GM19035 (cell line): ENCODE data around the gene SYT11.
"Not testable (repeated sequence)": the region's sequence is repeated elsewhere in the genome, so short reads cannot be mapped to it uniquely, and the experiment has no call there.

Experiments used
- ATAC-seq: cut with Tn5 transposase; IDR thresholded peaks from one replicate; pipeline ENCODE4 v1.9.1; 2021; ENCODE audit not compliant: unreplicated experiment

SYT11 gene, protein sequence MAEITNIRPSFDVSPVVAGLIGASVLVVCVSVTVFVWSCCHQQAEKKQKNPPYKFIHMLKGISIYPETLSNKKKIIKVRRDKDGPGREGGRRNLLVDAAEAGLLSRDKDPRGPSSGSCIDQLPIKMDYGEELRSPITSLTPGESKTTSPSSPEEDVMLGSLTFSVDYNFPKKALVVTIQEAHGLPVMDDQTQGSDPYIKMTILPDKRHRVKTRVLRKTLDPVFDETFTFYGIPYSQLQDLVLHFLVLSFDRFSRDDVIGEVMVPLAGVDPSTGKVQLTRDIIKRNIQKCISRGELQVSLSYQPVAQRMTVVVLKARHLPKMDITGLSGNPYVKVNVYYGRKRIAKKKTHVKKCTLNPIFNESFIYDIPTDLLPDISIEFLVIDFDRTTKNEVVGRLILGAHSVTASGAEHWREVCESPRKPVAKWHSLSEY

DNA sequence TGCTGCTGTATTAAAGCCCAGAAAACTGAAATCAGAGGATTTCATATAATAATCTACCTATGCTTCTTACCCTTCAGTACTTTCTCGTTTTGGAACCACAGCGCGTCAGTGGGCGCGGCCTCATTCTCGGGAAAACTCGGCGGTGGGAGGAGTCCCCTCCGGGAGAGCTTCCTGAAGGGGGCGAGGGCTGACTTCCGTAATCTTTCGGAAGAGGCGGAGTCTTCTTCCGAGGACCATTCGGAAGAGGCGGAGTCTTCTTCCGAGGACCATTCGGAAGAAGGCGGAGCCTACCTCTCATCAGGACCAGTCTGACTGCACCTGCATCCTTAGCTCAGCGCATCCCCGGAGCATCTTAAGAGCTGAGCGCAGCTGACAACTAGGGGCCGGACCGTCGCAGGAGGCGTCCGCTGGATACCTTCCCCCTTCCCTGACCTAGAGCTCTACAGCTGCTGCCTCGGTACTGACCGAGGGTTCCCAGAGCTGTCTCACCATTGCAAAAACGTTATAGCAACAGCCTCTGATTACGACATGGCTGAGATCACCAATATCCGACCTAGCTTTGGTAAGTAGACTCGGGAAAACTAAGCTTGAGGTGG lies at the start of gene SYT11:
SYT11 (plus strand) TSS at position 334 of the 596 bp plus-strand sequence; CDS start at position 529, 195 bp downstream.
- peak; percentile 60 for ATAC-seq

DNA sequence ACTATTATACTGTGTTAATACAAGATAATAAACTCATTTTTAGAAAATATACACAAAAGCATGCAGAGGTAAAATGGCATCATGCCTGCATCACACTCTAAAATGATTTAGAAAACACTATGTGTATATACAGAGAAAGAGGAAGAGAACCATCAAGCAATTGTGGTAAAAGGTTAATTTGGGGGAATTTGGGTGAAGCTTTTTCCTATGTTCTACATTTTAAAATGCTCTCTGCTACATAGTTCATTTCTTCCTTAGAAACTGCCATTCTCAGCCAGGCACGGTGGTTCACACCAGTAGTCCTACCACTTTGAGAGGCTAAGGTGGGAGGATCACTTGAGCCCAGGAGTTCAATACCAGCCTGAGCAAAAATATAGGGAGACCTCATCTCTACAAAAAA lies 46.5 kb upstream of the SYT11 start:
- ATAC-seq = no peak

DNA sequence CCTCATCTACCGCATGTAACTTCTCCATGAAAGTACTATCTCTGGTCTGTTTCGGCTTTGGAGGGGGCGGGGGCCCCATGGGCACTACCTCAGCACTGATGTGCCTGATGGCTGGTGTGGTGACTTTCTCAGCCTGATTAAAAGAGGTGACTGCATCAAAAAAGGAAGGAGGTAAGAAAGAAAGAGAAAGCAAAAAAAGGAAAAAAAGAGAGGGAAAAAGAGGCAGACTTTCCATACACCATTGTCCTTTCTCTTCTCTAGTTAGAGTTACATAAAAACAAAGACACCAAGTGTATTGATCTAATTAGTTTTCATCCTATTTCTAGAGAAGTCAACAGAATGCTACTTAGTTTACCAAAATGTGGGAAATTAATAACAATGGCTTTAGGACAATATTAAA lies 45.7 kb upstream of the SYT11 start:
- ATAC-seq = no peak

GRCh38 chr1:155816351-155816750 lies 43.0 kb upstream of the SYT11 start:
- ATAC-seq = no peak

DNA sequence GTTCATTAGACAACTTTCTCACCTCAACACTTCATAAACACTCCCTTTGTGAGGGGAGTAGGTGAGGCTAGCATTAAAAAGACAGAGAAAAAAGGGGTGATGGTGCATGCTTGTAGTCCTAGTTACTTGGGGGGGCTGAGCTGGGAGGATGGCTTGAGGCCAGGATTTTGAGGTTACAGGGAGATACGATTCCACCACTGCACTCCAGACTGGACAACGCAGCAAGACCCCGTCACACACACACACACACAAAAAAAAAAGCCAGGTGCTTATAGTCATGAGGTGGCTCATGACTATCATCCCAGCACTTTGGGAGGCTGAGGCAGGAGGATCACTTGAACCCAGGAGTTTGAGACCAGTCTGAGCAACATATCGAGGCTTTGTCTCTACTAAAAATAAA lies 31.9 kb upstream of the SYT11 start:
- no peak for ATAC-seq

- no peak for ATAC-seq
Measured at GRCh38 chr1:155831279-155831976, 27.9 kb upstream of the SYT11 start.

DNA sequence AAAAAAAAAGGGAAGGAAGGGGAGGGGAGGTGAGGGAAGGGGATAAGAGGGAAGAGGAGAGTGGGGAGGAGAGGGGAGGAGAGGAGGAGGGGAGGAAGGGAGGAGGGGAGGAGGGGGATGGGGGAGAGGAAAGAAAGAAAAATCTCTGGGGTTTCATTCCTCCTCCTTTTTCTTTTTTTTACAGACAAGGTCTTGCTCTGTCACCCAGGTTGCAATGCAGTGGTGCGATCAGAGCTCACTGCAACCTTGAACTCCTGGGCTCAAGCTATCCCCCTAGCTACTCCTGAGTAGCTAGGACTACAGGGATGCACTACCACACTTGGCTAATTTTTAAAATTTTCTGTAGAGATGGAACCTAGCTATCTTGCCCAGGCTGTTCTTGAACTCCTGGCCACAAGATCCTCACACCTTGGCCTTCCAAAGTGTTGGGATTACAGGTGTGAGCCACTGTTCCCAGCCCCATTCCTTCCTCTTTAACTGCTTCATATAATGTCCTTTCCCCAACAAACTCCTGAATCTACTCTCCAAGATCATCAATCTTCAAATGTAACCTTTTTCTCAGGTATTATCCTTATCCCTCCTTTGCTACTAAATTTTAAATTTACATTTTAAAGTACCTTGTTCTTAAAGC lies 25.6 kb upstream of the SYT11 start:
- no peak for ATAC-seq

DNA sequence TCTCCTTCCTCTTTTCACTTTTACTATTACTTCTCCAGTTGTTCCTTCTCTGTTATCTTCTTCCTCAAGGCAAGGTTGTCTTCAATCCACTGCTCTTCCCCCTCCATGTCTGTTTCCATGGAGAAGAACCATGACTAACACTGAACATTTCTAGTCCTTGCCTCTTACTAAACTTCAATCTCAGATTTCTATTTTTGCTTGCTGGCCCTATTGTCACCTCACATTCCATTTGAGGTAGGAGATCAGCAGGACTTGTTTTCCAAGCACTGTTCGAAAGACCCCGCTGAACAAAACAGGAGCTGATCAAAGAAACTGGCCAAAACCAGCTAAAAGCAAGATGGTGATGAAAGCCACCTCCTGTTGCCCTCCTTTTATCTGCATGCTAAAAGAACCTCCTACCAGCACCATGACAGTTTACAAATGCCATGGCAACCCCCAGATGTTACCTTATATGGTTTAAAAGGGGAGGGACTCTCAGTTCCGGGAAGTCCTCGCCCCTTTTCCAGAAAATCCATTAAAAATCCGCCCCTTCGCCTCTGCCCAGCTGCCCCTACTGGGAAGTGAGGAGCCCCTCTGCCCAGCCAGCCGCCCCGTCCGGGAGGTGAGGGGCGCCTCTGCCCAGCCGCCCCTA lies 25.0 kb upstream of the SYT11 start:
- no peak for ATAC-seq

- not testable (repeated sequence) for ATAC-seq
Measured at GRCh38 chr1:155834927-155835399, 24.4 kb upstream of the SYT11 start.

GRCh38 chr1:155835548-155835947 lies 23.8 kb upstream of the SYT11 start:
- no peak for ATAC-seq

DNA sequence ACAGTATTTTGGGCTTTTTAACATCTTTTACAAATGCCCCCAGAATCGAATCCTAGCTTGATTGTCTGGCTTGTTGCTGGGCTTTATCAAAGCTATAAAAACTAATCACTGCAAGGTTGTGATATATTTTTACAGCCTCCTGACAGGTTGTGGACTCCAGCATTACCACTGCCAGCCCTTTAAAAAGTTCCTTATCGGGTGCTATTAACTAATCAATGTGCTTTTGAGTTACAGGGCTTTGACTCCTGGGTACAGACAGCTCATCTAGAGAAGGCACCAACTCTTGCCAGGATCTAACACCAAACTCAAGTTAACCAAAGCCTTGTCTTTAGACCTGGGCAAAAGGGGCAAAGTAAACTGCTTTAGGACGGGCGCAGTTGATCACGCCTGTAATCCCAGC lies 19.0 kb upstream of the SYT11 start:
- no peak for ATAC-seq

DNA sequence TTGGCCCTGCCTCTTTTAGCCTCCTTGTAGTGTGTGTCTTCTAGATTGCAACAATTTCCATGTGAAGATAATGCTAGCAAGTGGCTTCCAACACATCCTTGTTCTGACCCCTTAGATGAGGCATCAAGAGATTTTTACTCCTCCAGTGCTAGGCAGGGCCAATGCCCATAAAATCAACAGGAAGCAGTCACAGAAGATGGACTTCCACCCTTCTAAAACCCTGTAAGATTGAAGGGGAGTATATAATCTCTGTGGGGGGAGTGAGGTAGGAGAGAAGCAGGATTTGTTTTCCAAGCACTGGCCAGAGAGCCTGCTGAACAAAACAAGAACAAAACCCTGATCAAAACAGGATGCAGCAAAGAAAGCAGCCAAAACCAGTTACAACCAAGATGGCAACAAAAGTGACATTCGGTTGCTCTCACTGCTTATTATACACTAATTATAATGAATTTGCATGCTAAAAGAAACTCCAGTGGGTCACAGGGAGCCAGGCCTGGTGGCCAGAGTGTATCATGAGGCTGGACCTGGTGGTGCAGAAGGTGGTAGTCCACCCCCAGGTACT lies 14.4 kb upstream of the SYT11 start:
- no peak for ATAC-seq

DNA sequence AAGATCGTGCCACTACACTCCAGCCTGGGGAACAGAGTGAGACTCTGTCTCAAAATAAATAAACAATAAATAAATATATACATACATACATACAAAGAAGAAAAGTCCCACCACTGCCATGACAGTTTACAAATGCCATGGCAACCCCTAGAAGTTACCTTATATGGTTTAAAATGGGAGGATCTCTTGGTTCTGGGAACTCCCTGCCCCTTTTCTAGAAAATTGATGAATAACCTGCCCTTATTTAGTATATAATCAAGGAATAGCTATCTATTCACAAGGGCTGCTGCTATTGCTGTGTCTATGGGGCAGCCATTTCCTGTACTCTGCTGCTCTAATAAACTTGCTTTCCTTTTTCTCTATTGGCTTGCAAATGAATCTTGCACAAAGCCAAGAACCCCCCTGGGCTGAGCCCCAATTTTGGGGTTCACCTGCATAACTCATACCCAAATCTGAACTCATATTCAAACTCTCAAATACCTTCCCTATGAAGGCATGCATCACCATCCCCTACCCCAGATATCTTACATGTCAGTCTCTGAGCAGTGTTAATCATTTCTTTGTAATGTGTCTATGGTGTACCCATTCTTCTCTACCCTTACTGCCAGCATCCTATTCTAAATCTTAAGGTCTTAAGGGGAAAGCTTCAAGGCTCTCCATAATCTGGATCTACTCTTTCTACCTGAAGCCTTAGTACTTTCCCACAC lies 11.4 kb upstream of the SYT11 start:
- ATAC-seq = no peak

DNA sequence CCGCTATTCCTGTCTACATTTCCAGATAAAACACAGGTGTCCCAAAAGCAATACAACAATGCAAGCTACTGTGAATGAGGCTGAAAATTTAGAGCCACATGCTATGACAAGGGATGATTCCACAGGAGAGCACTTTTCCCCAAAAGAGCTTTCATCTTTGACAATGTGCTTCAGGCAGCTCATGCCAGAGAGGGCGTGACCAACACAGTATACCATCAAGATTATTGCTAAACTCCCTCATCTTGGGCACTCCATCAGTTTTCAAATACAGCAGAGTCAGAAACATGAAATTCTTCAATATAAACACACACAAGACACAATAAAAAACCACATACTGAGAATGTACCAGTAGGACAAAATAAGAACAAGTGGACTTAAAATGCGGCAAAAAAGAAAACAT lies 9.0 kb upstream of the SYT11 start:
- ATAC-seq = no peak

GRCh38 chr1:155856257-155856974 lies 3.0 kb upstream of the SYT11 start:
- no peak for ATAC-seq

- ATAC-seq = peak; percentile 60
Measured at GRCh38 chr1:155856975-155857930, 2.1 kb upstream of the SYT11 start, which contains the start of gene GON4L. TSS of gene GON4L (minus strand) at chr1:155857214. CDS start at chr1:155853780, 3,434 bp downstream.

DNA sequence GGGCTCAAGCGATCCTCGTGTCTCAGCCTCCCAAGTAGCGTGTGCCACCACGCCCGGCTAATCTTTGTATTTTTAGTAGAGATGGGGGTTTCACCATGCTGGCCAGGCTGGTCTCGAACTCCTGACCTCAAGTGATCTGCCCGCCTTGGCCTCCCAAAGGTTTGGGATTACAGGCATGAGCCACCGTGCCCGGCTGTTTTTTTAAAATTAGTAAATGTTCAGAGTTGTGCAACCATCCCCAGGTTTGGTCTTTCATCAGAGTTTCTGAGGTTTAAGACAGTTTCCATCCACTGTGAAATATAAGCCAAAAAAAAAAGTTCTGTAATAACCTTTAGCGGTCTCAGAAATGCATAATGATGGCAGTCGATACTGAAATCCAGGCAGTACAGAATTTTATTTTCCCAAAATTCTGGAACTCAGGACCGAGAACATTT lies 550 bp upstream of the SYT11 start:
- ATAC-seq = peak; percentile 7
